ENCODE results near the gene GHR. TPM values are rescaled to one million over a fixed set of nuclear protein-coding genes. Genes with fewer than 3 reads are reported as not detected.

GHR gene
- total RNA-seq, 4 donors from 2014 or later: 0.40 to 11.6 (median 7.6) TPM

- H3K27me3 ChIP-seq: no peaks in the 10 kb centered on the region
- H3K4me1 ChIP-seq: peaks cover 0 to 9% (median 2%) of the 10 kb centered on the region in 4 donors
- in situ Hi-C loops (cut with MboI; ENCODE audit: low pct_ligation_motif_present in 1 of 4, low pct_unique_long_range_greater_than_20kb in 1 of 4, low sequenced_read_pairs in 3 of 4): no loop called here
- H3K36me3 ChIP-seq: no peaks in the 10 kb centered on the region
- DNase-seq: no peak
- intact Hi-C loops (cut with DNase I; ENCODE audit: low total_unique reads): no loop called here
- TF ChIP-seq EP300 (IDR thresholded peaks at IDR 0.05; ENCODE audit: low read depth): no peak
- no peak for TF ChIP-seq POLR2A (IDR thresholded peaks at IDR 0.05)
- no peak for TF ChIP-seq CTCF (IDR thresholded peaks at IDR 0.05)
- no peak for TF ChIP-seq POLR2AphosphoS5 (IDR thresholded peaks at IDR 0.05)
- no peak overlapping the region for H3K4me3 ChIP-seq
- H3K27ac ChIP-seq: no peak overlapping the region
- no peaks in the 10 kb centered on the region for H3K9me3 ChIP-seq
- 64 to 80% methylated on average over 1 to 2 of the region's 2 CpGs for WGBS, 2 donors (ENCODE audit: low coverage in 1 of 2)
These were observed 72.7 kb downstream of the GHR start for GRCh38 chr5:42495914-42496313.

GRCh38 chr5:42496397-42497156 lies 73.3 kb downstream of the GHR start:
- TF ChIP-seq CTCF (IDR thresholded peaks at IDR 0.05) (no peak), POLR2A (IDR thresholded peaks at IDR 0.05) (no peak), POLR2AphosphoS5 (IDR thresholded peaks at IDR 0.05) (no peak), EP300 (IDR thresholded peaks at IDR 0.05; ENCODE audit: low read depth) (no peak)
- H3K27me3 ChIP-seq: no peaks in the 10 kb centered on the region
- DNase-seq: no peak
- in situ Hi-C loops (cut with MboI; ENCODE audit: low pct_ligation_motif_present in 1 of 4, low pct_unique_long_range_greater_than_20kb in 1 of 4, low sequenced_read_pairs in 3 of 4) (no loop called here), intact Hi-C loops (cut with DNase I; ENCODE audit: low total_unique reads) (no loop called here)
- no peaks in the 10 kb centered on the region for H3K9me3 ChIP-seq
- H3K27ac ChIP-seq: no peak overlapping the region
- 81 to 90% methylated on average over 3 to 4 of the region's 4 CpGs for WGBS, 2 donors (ENCODE audit: low coverage in 1 of 2)
- H3K36me3 ChIP-seq: no peaks in the 10 kb centered on the region
- peaks cover 0 to 4% (median 0%) of the 10 kb centered on the region in 4 donors for H3K4me1 ChIP-seq
- no peak overlapping the region for H3K4me3 ChIP-seq

- Histone ChIP-seq H3K36me3 (no peaks in the 10 kb centered on the region), H3K4me1 (no peaks in the 10 kb centered on the region), H3K27me3 (no peaks in the 10 kb centered on the region), H3K4me3 (no peak overlapping the region), H3K9me3 (no peaks in the 10 kb centered on the region), H3K27ac (no peak overlapping the region)
- TF ChIP-seq POLR2A (IDR thresholded peaks at IDR 0.05) (no peak), EP300 (IDR thresholded peaks at IDR 0.05; ENCODE audit: low read depth) (no peak), POLR2AphosphoS5 (IDR thresholded peaks at IDR 0.05) (no peak), CTCF (IDR thresholded peaks at IDR 0.05) (no peak)
- intact Hi-C loops (cut with DNase I; ENCODE audit: low total_unique reads) (no loop called here), in situ Hi-C loops (cut with MboI; ENCODE audit: low pct_ligation_motif_present in 1 of 4, low pct_unique_long_range_greater_than_20kb in 1 of 4, low sequenced_read_pairs in 3 of 4) (no loop called here)
- WGBS, 2 donors (ENCODE audit: low coverage in 1 of 2): 78 to 84% methylated on average over 1 of the region's 1 CpG
- DNase-seq: no peak
These were observed 74.8 kb downstream of the GHR start for GRCh38 chr5:42498000-42498399.

- no peak for DNase-seq
- in situ Hi-C loops (cut with MboI; ENCODE audit: low pct_ligation_motif_present in 1 of 4, low pct_unique_long_range_greater_than_20kb in 1 of 4, low sequenced_read_pairs in 3 of 4) (no loop called here), intact Hi-C loops (cut with DNase I; ENCODE audit: low total_unique reads) (no loop called here)
- no peak overlapping the region for H3K4me3 ChIP-seq
- H3K4me1 ChIP-seq: no peaks in the 10 kb centered on the region
- H3K27ac ChIP-seq: no peak overlapping the region
- TF ChIP-seq POLR2AphosphoS5 (IDR thresholded peaks at IDR 0.05): no peak
- TF ChIP-seq EP300 (IDR thresholded peaks at IDR 0.05; ENCODE audit: low read depth): no peak
- TF ChIP-seq POLR2A (IDR thresholded peaks at IDR 0.05): no peak
- TF ChIP-seq CTCF (IDR thresholded peaks at IDR 0.05): no peak
- H3K27me3 ChIP-seq: no peaks in the 10 kb centered on the region
- H3K36me3 ChIP-seq: no peaks in the 10 kb centered on the region
- no peaks in the 10 kb centered on the region for H3K9me3 ChIP-seq
- WGBS, 2 donors (ENCODE audit: low coverage in 1 of 2): 74% methylated on average over 3 of the region's 3 CpGs; no CpG with 5 or more reads in 1 of the 2 donors
These were observed 75.8 kb downstream of the GHR start for GRCh38 chr5:42499016-42499415.
